CD4-positive, alpha-beta T cell treated with Interleukin-12 subunit alpha and Interleukin-12 subunit beta, for 1 hour (primary cell): Measurements from ENCODE around the gene PNPLA5.
A peak's percentile ranks its signal among the peaks of the same experiment; 100 is the strongest.
"Not testable (repeated sequence)": the region's sequence is repeated elsewhere in the genome, so short reads cannot be mapped to it uniquely, and the experiment has no call there.

Experiments
- DNase-seq: peaks from one replicate; pipeline ENCODE4 v3.0.0-alpha.2; 2020

The PNPLA5 gene, protein sequence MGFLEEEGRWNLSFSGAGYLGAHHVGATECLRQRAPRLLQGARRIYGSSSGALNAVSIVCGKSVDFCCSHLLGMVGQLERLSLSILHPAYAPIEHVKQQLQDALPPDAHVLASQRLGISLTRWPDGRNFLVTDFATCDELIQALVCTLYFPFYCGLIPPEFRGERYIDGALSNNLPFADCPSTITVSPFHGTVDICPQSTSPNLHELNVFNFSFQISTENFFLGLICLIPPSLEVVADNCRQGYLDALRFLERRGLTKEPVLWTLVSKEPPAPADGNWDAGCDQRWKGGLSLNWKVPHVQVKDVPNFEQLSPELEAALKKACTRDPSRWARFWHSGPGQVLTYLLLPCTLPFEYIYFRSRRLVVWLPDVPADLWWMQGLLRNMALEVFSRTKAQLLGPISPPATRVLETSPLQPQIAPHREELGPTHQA

DNA sequence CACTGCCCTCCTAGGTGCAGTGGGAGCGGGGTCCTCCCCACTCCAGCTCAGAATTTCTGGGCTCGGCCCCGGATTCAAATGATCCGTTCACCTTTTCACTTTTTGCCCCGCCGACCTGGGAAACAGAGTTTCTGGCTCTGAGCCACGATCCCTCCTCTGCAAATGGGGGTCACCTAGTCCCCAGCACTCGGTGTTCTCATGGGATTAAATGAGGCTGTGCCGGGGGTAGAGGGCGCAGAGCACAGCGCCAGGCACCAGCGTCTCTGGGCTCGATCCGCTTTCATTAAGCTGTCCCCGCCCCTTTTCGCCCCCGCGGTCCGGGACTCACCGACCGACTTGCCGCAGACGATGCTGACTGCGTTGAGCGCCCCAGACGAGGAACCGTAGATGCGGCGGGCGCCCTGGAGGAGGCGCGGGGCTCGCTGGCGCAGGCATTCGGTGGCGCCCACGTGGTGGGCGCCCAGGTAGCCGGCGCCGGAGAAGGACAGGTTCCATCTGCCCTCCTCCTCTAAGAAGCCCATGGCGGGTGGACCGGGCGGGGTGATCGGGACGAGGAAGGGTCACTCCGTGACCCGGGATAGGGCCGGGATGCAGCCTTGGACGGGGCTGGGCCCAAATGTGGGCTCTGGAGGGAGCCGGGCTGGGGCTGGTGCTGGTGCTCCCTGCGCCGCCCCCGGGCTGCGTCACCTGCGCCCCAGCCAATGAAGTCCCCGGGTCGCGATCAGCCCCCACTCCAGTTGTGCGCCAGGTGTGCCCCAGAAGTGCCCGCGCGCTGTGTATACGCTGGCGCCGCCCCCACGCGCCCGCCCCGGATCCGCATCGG lies at the start of gene PNPLA5:
TSS of gene PNPLA5 (minus strand) at position 654 of the 823 bp plus-strand sequence. CDS start at position 521, 133 bp downstream.
- DNase-seq = no peak

DNA sequence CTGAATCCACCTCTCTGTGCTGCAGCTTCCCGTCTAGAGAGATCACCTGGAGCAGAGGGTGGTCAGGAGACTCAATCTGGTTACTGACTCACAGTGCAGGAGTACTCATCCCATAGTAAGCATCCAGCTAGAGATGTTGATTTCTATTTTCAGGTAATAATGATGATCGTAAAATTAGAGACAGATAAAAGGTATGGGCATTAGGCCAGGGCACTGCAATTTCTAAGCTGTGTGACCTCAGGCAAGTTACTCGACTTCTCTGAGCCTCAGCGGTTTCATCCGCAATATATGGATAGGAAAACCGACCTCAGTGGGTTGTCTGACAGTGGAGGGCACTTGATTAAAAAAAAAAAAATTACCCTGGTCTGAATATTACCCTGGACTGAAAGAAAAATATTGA lies 49.6 kb upstream of the PNPLA5 start:
- no peak for DNase-seq

DNA sequence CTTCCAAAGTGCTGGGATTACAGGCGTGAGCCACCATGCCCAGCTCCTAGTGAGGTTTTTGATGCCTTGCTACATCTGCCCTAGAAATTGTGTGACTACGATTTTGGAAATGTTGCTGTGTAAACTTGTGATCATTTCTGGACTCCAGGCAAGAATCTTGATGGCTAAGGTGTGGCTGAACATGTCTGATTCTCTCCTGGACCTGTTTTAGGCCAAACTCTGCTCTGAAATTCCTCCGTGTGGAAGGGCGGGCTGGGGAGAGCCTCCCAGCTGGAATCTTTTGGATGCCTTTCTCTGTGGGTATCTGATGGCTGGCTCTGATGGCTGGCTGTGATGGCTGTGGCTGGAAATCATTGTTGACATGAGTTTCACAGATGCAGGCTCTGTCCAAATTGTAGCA lies 40.0 kb upstream of the PNPLA5 start:
- DNase-seq = no peak

DNA sequence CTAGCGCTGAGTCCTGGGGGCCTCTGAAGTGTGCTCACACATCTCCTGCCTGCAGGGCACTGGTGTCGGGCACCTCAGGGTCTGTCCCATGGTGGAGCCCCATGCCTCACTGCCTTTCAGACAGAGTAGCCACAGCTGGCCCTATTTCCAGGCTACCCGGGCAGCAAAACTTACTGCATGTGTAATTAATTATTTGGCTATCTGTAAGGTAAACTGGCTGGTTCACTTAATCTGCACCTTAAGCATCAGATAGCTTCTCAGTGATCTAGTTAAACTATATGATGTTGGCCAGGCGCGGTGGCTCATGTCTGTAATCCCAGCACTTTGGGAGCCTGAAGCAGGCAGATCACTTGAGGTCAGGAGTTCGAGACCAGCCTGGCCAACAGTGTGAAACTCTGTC lies 37.1 kb upstream of the PNPLA5 start:
- no peak for DNase-seq

DNA sequence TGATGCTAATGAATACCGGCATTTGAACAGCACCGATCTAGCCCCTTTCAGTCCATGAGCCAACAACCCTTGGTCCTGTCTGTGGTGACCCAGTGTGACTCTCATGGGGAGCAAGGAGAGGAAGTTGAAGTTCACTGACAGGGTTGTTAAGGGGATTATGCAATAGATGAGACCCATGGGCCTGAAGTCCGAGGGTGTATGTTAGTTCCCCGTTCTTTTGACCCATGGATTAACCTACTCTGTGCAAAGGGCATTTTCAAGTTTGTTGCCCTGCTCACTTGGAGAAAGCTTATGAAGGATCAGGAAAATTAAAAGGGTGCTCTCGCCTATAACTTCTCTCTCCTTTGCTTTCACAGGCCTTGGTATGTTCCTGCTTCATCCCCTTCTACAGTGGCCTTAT lies 36.7 kb upstream of the PNPLA5 start:
- no peak for DNase-seq

DNA sequence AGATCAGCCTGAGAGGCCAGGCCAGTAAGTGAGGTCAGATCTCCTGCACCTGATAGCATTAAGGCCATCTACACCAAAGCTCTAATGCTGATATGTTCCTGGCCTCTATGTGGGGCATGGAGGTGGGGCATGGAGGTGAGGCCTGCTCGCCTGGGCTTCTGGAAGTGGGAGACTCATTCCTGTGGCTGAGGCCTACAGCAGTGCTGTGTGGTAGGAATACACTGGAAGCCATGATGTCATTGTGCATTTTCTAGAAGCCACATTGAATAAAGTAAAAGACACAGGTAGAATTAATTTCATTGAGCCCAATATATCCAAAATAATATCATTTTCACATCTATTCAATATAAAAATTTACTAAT lies 34.5 kb upstream of the PNPLA5 start:
- DNase-seq = no peak

DNA sequence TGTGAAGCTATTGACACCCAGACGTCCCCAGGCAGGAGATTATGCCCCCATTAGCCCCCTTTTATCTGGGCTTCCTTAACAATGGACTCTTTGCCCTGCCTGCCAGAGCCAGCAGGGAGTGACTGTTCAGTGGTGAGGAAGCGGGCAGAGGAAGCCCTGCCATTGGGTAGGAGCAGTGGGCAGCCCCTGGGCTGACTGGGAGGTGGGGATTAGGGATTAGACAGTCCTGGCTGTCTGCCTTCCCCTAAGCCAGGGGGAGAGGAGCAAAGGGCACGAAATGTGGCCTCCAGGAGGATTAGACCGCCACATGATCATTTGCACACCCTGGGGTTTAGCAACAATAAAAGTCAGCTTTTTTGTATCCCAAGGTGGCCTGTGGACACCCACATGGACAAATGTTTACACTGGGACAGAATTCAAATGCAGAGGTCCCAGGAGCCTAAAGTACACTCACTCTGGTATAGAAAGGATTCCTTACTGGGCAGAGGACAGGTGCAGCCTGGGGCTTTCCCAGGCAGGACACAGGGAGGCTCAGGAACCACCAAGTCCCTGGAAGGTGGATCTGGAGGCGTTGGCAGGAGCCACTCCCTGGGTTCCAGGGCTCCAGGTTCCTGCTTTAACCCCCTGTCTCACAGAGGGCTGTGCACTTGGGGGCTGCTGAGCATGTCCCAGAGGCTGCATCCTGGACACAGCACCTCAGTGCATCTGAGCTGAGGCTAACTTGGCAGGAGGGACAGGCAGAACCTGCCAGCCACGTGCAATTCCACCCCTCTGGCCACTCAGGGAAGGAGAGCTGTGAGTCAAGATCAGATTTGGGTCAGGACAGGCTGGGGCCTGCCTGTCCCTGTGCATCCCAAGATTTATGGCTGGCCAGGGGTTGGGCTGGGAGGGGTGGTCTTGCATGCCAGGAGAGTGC lies 33.9 kb upstream of the PNPLA5 start:
- no peak for DNase-seq

DNA sequence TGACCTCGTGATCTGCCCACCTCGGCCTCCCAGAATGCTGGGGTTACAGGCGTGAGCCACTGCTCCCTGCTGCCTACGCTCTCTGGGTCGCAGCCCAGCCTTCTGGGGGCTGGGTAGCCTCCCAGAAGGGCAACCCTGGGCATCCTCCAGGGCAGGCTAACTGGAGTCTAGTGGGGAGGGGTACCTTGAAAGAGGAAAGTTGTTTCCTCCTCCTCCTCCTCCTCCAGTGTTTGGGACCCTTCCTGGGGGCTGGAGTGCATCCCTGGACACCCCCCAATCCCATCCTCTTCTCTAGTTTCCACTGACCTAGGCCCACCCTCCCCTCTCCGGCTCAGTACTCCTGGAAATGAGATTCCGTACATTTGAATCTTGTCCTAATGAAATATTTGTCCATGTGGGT lies 33.1 kb upstream of the PNPLA5 start:
- no peak for DNase-seq

DNA sequence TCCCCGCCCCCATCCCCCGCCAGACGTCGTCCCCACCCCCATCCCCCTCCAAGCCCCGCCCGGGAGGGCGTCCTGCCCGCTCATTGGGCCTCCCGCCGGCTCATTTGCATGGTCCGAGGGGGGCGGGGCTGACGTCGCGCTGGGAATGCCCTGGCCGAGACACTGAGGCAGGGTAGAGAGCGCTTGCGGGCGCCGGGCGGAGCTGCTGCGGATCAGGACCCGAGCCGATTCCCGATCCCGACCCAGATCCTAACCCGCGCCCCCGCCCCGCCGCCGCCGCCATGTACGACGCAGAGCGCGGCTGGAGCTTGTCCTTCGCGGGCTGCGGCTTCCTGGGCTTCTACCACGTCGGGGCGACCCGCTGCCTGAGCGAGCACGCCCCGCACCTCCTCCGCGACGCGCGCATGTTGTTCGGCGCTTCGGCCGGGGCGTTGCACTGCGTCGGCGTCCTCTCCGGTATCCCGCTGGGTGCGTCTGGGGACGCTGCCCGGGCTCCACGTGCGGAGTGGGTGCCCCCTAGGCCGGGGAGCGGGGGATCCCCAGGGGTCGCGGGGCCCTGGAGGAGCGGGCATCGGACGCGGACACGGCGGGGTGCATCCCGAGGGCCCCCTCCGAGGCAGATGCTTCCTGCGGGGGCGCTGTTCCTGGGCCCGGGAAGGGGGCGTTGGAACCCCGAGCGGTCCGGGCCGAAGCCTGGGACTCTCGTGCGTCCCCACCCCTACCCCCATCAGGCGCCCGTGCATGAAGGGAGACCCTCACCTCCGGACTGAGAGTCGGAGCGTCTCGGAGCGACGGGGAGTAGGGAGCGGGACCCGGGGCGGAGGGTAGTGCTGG lies 32.0 kb upstream of the PNPLA5 start, which contains the start of gene PNPLA3:
TSS of gene PNPLA3 (plus strand) at position 175 of the 834 bp plus-strand sequence. CDS start at position 282, 107 bp downstream.
- peak; percentile 77 for DNase-seq

DNA sequence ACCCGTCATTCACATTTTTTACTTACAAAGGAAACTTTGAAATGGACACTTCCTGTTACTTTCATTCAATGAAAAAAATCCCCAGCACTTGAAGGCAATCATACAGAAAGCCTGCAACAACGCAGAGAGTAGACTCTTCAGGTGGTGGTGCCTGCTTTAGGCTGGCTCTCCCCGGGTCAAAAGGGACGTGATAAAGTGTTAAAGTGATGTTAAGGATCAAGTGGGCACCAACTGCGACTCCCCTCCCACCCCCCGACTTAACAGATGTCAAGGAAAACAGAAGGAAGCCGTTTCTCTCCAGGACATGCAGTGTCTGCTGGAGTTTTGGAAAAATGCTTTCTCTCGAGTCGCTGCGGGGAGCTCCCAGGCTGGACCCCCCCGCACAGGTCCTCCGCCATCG lies 31.4 kb upstream of the PNPLA5 start:
- DNase-seq = peak; percentile 12

DNA sequence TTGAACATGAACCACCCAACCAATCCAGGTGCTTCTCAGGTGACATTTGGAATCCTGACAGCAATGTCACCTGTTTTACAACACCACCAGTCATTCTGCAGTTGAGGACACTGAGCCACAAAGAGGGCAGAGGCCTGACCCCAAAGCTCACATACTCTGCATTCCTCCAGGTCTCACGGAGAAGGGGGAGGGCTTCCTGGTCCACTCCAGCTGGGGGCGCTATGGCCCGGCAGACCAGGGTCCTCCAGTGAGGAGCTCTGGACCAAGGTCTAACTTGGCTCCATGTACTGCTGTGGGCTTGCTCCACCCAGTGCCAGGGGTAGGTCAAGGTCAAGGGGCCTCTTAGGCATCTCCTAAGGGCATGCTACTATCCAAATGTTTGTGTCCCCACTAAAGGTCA lies 30.3 kb upstream of the PNPLA5 start:
- DNase-seq = no peak

DNA sequence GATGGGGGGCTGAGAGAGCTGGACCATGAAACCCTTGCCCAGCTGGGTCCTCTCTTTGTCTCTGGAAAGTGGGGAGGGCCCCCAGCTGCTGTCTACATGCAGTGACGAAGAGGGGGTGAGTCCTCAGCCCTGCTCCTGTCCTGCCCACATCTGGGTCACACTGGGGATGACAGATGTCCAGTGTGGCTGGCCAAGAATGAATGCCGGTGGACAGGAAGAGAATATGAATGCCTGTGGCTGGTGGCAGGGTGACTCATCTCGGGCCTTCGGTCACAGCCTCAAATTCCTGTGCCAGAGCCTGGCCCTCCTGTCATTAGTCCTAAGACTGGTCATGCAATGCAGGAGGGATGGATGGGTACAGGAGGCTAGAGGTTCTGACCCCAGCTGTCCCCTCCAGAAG lies 29.6 kb upstream of the PNPLA5 start:
- DNase-seq = no peak

DNA sequence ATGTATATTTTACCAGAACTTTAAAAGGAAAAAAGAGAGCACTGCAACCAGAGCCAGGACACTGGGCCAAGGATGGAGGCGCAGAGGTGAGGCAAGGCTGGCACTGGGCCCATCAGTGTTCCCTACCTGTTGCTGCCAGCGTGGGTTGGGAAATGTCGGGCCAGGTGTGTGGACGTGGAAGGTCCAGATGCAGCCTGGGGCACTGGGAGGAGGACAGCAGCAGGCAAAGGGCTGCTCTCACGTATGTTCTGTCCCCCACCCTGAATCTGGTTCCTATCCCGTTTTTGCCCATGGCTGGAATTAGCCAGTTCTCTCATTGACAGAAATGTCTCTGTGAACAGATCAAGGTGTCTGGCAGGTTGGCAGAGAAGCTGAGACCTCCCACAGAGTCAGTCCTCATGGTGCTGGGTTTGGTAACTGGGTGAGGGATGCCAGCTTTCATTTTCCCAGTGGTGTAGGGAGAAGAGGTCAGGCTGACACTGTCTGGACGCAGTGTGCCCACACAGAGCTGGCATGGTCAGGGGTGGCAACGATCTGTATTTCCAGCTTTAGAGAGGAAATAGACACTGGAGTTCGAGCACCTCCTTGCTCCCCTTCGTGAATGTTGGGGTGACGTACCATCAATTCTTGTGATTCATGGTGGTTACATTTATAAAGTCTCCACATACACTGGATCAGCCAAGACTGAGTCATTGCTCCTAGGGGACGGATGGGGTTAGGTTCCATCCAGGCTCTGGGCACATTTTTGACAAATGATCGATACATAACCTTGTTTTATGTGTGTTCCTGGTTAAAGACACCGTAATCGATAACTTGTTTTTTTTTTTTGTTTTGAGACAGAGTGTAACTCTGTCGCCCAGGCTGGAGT lies 27.5 kb upstream of the PNPLA5 start:
- DNase-seq = no peak

DNA sequence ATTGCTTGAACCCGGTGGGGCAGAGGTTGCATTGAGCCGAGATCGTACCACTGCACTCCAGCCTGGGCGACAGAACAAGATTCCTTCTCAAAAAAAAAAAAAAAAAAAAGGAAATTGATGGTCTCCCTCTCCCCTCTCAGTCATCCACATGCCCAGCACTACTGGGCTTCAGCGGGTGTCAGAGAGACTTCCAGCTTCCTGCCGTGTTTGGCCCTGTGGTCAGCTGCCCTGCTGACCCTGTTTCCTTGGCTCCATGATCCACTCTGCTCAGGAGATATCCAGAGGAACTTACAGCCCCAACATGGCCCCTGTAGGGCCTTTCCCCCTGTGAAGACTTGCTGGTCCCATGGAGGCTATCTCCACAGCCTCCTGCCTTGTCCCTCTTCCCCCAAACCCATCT lies 25.7 kb upstream of the PNPLA5 start:
- DNase-seq = no peak

DNA sequence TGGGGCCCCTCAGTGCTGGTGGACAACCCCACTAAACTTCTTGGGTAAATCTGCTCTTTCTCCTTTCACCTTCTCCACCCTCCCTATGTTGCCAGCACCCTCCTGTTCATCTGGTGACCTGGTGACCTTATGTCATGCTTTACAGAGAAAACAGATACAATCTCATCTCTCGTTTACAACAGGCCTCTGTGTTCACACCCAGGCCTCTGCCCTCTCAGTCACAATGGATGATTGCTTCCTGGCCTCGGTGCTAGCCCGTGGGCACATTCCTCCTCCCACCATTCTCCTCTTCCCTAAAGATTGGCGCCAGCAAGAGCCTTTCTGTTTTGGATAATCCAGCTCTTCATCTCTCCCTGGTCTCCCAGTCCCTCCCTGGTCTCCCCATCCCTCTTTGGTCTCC lies 19.5 kb upstream of the PNPLA5 start:
- DNase-seq = no peak

DNA sequence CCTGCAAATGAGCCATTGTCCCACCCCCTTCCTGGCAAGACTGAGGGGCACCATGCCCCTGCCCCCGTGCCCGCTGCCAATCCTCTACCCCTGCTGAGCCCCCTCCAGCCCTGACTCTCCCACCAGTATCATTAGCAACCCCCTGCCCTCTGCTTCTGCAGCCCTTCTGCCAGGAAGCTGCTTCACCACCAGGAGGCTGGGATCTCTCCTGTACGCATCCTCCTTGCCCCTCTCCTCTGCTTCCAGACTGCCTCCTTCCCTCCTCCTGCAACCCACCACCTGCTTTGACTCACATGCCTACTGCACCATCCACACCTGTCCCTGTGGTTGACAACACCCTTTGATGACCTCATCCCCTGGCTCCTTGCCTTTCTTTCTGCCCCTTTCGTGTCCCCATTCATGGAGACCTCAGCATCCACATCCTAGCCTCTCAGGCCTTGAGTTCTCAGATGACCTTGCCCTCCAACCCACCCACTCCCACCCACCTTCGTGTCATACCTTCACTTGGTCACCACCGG lies 18.4 kb upstream of the PNPLA5 start:
- DNase-seq = no peak

DNA sequence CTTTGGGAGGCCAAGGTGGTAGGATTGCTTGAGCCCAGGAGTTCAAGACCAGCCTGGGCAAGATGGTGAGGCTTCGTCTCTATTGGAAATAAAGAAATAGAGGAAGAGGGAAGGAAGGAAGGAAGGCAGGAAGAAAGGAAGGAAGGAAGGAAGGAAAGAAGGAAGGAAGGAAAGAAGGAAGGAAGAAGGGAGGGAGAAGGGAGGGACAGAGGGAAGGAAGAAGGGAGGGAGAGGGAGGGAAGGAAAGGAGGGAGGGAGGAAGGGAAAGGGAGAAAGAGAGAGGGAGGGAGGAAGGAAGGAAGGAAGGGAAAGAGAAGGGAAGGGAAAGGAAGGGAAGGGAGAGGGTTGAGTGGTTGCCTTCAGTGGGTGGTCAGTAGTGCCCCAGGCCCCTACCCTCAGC lies 17.9 kb upstream of the PNPLA5 start:
- no peak for DNase-seq

DNA sequence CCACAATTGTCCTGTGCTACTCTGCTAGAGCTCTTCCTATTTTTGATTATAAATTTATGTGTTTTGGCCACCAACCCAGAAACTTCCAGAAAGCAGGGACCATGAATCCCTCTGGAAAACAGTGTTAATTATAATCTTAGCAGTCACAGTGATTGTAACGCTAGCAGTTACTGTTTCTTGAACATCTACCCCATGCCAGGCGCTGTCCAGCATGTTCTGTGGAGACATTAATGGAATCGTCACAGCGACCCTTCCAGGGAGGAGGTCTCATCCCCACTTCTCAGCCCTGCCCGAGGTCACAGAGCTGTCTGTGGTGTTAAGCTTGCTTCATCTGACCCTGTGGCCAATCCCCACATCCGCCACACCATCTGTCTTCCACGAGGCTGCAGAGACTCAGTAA lies 13.9 kb upstream of the PNPLA5 start:
- DNase-seq = no peak

DNA sequence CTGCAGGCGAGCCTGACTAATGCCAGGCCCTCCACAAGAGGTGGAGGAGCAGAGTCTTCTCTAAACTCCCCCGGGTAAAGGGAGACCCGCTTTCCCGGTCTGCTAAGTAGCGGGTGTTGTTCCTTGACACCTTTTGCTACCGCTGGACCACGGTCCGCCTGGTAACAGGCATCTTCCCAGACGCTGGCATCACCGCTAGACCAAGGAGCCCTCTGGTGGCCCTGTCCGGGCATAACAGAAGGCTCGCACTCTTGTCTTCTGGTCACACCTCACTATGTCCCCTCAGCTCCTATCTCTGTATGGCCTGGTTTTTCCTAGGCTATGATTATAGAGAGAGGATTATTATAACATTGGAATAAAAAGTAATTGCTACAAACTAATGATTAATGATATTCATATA lies 12.6 kb upstream of the PNPLA5 start:
- peak; percentile 54 for DNase-seq

DNA sequence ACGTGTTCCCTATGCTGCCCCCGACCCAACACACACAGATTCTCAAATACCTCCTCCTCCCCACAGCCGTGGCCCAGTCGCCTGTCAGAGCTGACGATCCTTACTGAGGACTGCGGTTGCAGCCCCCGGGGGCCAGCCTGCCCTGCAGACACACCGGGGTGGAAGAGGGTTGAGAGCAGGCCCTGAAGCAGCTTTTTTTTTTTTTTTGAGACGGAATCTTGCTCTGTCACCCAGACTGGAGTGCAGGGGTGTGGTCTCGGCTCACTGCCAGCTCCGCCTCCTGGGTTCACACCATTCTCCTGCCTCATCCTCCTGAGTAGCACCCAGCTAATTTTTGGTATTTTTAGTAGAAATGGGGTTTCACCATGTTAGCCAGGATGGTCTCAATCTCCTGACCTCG lies 11.2 kb upstream of the PNPLA5 start:
- not testable (repeated sequence) for DNase-seq
